Measurements from ENCODE around the gene ATAD3C.

DNA sequence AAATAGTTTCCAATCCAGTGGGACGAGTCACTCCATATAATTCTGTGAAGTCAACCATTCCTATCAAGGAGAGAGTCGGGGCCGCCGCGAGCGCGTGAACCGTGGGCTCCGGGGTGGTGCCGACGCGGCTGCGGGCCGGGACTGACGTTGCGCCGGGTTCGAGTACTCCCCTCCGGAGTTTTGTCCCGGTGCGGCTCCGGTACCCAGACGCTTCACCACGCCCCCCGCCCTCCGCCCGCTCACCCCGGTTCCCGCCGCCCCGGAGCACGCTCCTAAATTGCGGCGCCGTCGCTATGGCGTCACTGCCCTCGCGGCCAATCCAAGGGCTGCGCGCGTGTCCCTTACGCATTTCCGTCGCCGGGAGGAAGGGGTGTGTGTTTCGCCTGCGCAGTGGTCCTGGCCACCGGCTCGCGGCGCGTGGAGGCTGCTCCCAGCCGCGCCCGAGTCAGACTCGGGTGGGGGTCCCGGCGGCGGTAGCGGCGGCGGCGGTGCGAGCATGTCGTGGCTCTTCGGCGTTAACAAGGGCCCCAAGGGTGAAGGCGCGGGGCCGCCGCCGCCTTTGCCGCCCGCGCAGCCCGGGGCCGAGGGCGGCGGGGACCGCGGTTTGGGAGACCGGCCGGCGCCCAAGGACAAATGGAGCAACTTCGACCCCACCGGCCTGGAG, 22.0 kb downstream of the ATAD3C start, which contains the start of gene ATAD3B:
- no peak for TF ChIP-seq SMC3 (IDR thresholded peaks at IDR 0.05; ENCODE audit: low read depth, low read length)
- peak; percentile 71; the same call in 1 of the 2 replicates for TF ChIP-seq SIN3A (IDR thresholded peaks at IDR 0.05; ENCODE audit: borderline replicate concordance, low read depth, low read length)

All from SK-N-SH (cell line).